Kasumi-1 (cell line): ENCODE measurements around the gene NT5M.
"Not testable (repeated sequence)": the region's sequence is repeated elsewhere in the genome, so short reads cannot be mapped to it uniquely, and the experiment has no call there.

Experiments used
- DNase-seq, 2 experiments: peaks; one replicate each; lab custom pipeline; 2025; lab: John Stamatoyannopoulos, UW

NT5M gene

GRCh38 chr17:17303010-17303846 is at the start of gene NT5M:
TSS of gene NT5M (plus strand) at chr17:17303373. CDS start at chr17:17303551, 178 bp downstream.
- DNase-seq: peak; percentile 38 to 51

DNA sequence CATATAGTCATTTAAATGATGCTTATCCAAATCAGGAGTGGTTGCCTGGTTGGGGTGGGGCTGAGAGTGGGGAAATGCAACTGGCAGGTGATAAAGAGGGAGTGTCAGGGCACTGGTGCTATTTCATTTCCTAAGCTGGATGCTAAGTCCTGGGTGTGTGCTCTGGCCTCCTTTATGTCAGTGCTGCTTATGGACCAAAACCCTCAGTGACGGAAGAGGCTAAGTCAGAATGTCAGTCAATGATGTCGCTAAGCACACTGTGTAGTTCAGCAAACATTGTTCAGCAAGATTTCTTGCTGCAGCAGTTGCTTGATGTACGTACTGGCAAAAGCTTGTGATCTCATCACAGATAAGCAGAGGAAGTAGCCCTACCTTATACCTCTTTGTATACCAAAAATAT is 49.8 kb upstream of the NT5M start:
- DNase-seq: no peak

GRCh38 chr17:17254036-17254435 is 49.1 kb upstream of the NT5M start:
- DNase-seq: no peak

GRCh38 chr17:17255689-17256088 is 47.5 kb upstream of the NT5M start:
- DNase-seq: not testable (repeated sequence)

DNA sequence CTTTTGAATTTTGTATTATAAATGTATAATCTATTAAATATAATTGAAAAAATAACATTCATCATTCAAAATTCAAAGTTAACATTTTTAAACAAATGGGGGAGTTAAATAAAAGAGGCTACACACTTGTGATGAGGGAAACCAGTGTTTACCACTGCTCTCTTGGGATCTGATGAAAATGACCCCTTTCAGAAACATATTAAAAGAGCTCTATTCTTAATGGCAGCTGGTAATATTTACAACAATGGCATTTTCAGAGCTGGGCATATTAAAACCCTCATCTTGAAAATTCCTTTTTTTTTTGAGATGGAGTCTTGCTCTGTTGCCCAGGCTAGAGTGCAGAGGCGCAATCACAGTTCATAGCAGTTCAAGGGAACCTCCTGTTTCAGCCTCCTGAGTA is 46.9 kb upstream of the NT5M start:
- DNase-seq: no peak

DNA sequence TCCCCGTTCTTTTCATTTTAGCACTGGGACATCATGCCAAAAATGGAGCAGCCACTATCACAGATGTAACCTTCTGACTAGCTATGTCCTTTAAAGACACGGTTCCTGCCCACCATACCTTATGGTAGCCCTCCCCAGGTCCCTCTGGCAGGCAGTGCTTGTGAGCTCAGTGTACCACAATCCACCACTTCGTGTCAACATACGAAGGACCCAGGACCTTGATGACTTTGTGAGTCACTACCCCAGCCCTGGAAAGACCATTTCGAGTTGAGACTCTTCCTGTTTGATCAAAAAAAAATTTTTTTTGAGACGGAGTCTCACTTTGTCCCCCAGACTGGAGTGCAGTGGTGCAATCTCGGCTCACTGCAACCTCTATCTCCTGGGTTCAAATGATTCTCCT is 45.2 kb upstream of the NT5M start:
- DNase-seq: no peak

- no peak for DNase-seq
Measured at GRCh38 chr17:17258998-17259397, 44.2 kb upstream of the NT5M start.

DNA sequence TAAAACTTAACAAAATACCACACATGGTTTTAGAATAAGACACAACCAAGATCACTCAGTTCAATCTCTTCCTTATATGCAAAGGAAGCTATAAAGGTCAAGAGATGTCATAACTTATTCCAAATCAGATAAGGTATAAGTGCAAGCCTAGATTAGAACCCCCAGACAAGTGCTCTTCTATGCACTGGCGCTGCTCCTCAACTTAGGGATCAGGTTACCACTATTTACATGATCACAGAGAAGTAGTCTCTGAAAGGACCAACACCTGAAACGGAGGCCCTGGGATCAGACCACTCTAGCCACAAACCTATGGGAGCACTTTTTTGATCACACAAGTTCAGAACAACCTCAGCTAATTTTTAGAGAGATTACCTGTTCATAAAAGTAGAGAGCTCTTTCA is 38.7 kb upstream of the NT5M start:
- DNase-seq: no peak

DNA sequence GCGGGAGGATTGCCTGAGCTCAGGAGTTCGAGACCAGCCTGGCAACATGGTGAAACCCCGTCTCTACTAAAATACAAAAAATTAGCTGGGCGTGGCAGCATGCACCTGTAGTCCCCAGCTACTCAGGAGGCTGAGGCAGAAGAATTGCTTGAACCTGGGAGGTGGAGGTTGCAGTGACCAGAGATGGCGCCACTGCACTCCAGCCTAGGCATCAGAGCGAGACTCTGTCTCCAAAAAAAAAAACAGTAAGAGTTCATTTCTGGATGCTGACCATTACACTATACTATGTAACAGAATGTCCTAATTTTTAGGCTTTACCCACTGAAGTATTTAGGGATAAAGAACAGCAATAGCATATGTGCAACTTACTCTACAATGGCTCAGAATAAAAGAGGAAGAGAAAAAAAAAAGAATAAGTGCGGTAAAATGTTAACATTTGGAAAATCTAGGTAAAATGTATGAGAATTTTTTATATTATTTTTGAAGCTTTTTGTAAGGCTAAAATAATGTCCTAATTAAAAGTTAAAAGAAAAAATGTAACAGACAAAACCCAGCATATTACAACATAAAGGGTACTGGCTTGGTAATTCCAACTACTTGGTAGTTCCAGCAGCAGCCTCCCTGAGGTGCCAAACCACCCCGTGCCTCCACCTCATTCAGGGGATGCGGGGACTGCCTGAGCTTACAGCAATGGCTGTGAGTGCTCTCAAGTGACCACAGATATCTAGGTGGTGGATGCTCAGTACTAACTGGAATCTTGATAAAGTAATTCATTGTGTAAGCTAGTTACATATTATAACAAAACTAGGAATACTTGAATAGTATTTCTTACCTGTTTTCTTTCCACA is 33.0 kb upstream of the NT5M start:
- DNase-seq: no peak

GRCh38 chr17:17275971-17276370 is 27.2 kb upstream of the NT5M start:
- peak; percentile 52 to 59 for DNase-seq

GRCh38 chr17:17277431-17277830 is 25.7 kb upstream of the NT5M start:
- not testable (repeated sequence) for DNase-seq

DNA sequence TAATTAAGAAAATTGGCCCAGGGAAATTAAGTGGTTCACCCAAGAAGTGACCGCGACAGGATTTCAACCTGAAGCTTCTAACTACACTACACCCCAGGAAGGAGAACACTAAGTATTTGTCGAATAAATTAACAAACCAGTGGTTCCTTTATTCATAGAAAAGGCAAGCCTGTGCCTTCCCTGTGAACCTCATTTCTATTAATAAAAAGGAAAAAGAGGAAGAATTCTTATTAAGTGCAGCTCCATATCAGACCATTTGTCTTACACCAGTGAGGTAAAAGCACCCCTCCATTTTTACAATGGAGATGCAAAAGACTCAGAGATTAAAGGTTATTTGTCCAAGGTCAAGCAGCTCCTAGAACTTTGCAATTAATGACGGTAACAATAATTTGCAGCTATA is 23.9 kb upstream of the NT5M start:
- no peak for DNase-seq

GRCh38 chr17:17280613-17281549 is 22.3 kb upstream of the NT5M start, which contains the start of gene COPS3:
TSS of gene COPS3 (minus strand) at chr17:17281246. CDS start at chr17:17281186, 60 bp downstream.
- peak; percentile 80 to 87 for DNase-seq

GRCh38 chr17:17285951-17286350 is 17.2 kb upstream of the NT5M start:
- DNase-seq: no peak

- no peak for DNase-seq
Measured at GRCh38 chr17:17289086-17289485, 14.1 kb upstream of the NT5M start.

GRCh38 chr17:17289701-17290100 is 13.5 kb upstream of the NT5M start:
- DNase-seq: no peak

- no peak for DNase-seq
Measured at GRCh38 chr17:17295141-17295540, 8.0 kb upstream of the NT5M start.

- no peak for DNase-seq
Measured at GRCh38 chr17:17297217-17297616, 6.0 kb upstream of the NT5M start.

DNA sequence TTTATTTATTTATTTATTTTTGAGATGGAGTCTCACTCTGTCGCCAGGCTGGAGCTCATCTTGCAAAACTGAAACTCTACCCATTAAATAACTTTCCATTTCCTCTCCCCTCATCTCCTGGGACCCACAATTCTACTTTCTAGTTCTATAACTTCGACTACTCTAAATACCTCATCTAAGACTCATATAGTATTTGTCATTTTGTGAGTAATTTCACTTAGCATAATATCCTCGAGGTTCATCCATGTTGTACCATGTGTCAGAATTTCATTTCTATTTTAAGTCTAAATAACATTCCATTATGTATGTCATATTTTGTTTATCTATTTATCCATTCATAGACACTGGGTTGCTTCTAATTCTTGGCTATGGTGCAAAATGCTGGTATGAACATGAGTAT is 5.1 kb upstream of the NT5M start:
- no peak for DNase-seq

- peak; percentile 19 to 33 for DNase-seq
Measured at GRCh38 chr17:17300624-17301568, 2.3 kb upstream of the NT5M start.

- DNase-seq: not testable (repeated sequence)
Measured at GRCh38 chr17:17301659-17302058, 1.5 kb upstream of the NT5M start.
